A549 (cell line): ENCODE results near the gene ETV7.

Experiments
- CHD4 ChIP-seq: fragments of 200-600 bp; sonication (generic); IDR thresholded peaks from 2 replicates; pipeline ENCODE4 v1.6.1; 2016; ENCODE audit warnings: antibody characterized with exemption, mild to moderate bottlenecking, borderline replicate concordance
- CTCF ChIP-seq: fragments of >200 bp; sonication (Bioruptor Twin); formaldehyde crosslinking; IDR thresholded peaks from 3 replicates; pipeline ENCODE4 v1.5.1; 2016
- EP300 ChIP-seq, 2 experiments: fragments of >200 bp; sonication (Bioruptor Twin); formaldehyde crosslinking; IDR thresholded peaks; 2 replicates in 1 of 2; 3 replicates in 1 of 2; pipeline ENCODE4 v1.6.1; 2016 to 2017
- JUN ChIP-seq, 2 experiments: fragments of >200 bp; sonication (Bioruptor Twin); formaldehyde crosslinking; IDR thresholded peaks; 2 replicates in 1 of 2; 3 replicates in 1 of 2; pipeline ENCODE4 v1.6.1; 2016 to 2017
- MYC ChIP-seq: IDR thresholded peaks from 2 replicates; pipeline ENCODE4 v1.6.1; 2012; ENCODE audit warnings: mild to moderate bottlenecking, inconsistent platforms, low read length, improper control_type of control experiment, borderline replicate concordance
- NFE2L2 ChIP-seq: fragments of 150-350 bp; conservative IDR thresholded peaks from 2 replicates; pipeline ENCODE4 v1.6.1; 2014; ENCODE audit warnings: low read length
- POLR2A ChIP-seq: IDR thresholded peaks from 2 replicates; pipeline ENCODE4 v1.6.1; 2012; ENCODE audit warnings: mild to moderate bottlenecking, low read length
- RAD21 ChIP-seq, 2 experiments: fragments of >200 bp in 1 of 2; sonication (Bioruptor Twin) in 1 of 2; formaldehyde crosslinking in 1 of 2; IDR thresholded peaks in 1 of 2; conservative IDR thresholded peaks in 1 of 2; 2 replicates in 1 of 2; 3 replicates in 1 of 2; pipeline ENCODE4 v1.6.1; 2012 to 2018; ENCODE audit warnings: inconsistent platforms in 1 of 2
- SMC3 ChIP-seq: fragments of >200 bp; sonication (Bioruptor Twin); formaldehyde crosslinking; IDR thresholded peaks from 3 replicates; pipeline ENCODE4 v1.6.1; 2018; ENCODE audit warnings: inconsistent platforms

GRCh38 chr6:36333931-36334725, 53.3 kb downstream of the ETV7 start:
- TF ChIP-seq CTCF, result no peak
- no peak for TF ChIP-seq RAD21 (conservative IDR thresholded peaks at IDR 0.05 in 1 of 2, IDR thresholded peaks at IDR 0.05 in 1 of 2)
- no peak for TF ChIP-seq SMC3
- no peak for TF ChIP-seq NFE2L2
- TF ChIP-seq EP300 (IDR thresholded peaks at IDR 0.05), result no peak
- TF ChIP-seq POLR2A, result no peak
- TF ChIP-seq CHD4, result no peak
- no peak for TF ChIP-seq MYC
- no peak for TF ChIP-seq JUN (IDR thresholded peaks at IDR 0.05)
